GM19463 (cell line): ENCODE measurements around the gene POMT1.

Source experiments
- ATAC-seq: cut with Tn5 transposase; IDR thresholded peaks from one replicate; pipeline ENCODE4 v1.9.1; 2021; ENCODE audit warnings: mild to moderate bottlenecking, moderate library complexity; ENCODE audit not compliant: unreplicated experiment

Gene POMT1

GRCh38 chr9:131475956-131476776 lies 26.6 kb upstream of the POMT1 start:
- no peak for ATAC-seq

DNA sequence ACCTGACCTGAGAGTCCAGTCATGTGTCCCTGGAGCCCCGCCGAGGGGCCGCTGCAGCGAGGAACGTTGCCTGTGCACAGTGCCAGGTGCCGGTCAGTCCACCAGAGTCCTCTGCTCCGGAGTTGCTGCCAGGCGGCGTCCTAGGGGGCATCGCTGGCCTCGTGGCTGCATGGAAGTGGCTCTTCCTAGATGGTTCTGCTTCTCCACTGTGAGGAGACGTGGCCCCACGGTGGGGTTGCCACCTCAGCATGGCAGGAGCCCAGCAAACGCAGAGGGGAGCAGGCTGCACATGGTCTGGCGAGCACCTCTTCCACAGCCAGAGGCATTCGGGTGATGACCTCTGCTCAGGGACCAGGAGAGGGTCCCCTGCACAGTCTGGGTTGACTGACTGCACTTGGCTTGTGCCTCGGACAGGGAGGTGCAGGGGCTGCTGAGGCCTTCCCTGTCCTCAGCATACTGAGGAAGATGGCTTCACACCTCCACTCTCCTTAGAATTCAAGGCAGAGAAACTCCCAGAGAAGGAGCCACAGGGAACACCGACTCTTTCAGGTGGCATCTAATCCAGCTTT lies 25.9 kb upstream of the POMT1 start:
- no peak for ATAC-seq

GRCh38 chr9:131477367-131477766 lies 25.4 kb upstream of the POMT1 start:
- no peak for ATAC-seq

- no peak for ATAC-seq
Observed at GRCh38 chr9:131477816-131478419, 24.8 kb upstream of the POMT1 start.

DNA sequence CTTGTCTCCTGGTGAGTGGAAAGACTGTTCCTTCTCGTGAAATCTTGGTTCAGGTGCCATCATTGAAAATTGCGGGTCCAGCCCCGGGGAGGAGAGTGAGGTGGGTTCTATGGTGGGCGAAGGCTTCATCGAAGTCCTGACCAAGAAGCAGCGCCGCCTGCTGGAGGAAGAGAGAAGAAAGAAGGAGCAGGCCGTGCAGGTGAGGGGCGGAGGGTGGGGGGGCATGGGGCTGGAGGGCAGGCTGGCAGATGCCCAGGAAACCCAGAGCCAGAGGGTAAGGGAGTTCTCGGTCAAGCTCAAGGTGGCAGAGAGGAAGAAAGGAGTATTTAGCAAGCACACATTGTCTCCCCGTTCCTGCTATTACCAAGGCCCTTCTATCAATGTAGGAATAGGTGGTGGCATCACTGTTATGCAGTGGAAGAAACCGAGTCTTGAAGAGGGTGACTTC lies 24.3 kb upstream of the POMT1 start:
- ATAC-seq: no peak

GRCh38 chr9:131478911-131479310 lies 23.8 kb upstream of the POMT1 start:
- ATAC-seq: no peak

GRCh38 chr9:131480258-131480657 lies 22.5 kb upstream of the POMT1 start:
- no peak for ATAC-seq

- ATAC-seq: no peak
Observed at GRCh38 chr9:131481441-131482342, 21.0 kb upstream of the POMT1 start.

- no peak for ATAC-seq
Observed at GRCh38 chr9:131482343-131483006, 20.2 kb upstream of the POMT1 start.

- ATAC-seq: no peak
Observed at GRCh38 chr9:131483319-131484050, 19.2 kb upstream of the POMT1 start.

GRCh38 chr9:131484051-131484445 lies 18.7 kb upstream of the POMT1 start:
- ATAC-seq: no peak

- no peak for ATAC-seq
Observed at GRCh38 chr9:131484560-131485185, 18.0 kb upstream of the POMT1 start.

DNA sequence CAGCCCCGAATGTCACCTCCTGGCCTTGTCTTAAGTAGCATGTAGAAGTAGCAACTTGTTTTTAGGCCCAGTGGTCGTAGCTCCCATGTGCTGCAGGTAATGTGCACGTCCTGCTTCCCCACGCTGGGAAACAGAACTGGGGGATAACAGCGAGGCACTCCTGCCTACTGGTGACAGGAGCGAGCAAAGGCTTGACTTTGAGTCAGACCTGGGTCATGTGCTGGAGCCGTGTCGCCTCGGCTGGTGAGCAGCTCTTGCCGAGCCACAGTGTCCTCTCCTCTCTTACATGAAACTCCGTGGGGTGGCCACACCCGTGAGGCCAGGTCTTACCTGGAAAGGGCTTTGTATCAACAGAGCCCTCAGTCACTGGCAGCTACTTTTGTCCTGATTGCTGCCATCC lies 17.5 kb upstream of the POMT1 start:
- no peak for ATAC-seq

DNA sequence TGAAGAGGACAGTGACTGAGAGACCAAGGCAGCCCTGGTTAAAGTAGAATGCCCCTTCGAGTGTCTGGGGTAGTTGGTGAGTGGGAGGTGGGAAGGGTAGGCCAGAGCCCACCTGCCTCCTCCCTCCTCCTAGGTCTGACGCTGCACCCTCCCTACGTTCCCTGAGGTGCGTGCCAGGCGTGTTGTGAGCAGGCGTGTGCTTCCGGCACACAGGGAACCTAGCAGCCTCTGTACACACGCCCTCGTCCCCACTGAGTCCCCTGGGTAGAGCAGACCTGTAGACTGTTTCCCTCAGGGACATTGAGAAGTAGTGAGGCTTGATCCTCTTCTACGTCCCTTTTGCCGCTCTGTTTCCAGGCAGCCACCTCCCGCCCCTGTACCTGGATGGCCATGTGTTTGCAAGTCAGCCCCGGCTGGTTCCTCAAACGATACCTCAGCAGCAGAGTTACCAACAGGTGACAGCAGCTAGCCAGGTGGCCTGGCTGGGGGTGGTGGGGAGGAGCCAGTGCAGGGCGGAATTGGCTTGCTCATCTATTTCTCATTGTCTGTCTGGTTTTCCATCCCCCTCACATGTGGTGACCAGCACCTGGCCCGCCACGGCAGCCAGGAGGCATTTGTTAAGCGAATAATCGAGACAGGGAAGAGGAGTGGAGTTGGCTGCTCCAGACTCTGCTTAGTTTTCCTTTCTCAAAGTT lies 16.8 kb upstream of the POMT1 start:
- no peak for ATAC-seq

DNA sequence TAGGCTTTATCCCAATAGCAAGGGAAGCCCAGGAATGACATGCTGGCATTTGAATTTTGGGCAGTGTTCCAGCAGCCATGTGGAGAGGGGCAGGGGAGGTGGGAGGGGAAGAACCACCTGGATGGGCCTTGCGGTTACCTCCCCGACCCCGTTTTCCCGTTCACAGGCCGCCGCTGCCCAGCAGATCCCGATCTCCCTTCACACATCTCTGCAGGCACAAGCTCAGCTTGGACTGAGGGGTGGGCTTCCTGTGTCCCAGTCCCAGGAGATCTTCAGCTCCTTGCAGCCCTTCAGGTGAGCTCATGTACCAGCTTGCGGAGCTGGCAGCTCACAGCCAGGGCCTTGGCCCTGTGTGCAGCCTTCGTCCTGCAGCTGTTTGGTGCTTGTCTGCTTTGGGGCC lies 15.7 kb upstream of the POMT1 start:
- no peak for ATAC-seq

DNA sequence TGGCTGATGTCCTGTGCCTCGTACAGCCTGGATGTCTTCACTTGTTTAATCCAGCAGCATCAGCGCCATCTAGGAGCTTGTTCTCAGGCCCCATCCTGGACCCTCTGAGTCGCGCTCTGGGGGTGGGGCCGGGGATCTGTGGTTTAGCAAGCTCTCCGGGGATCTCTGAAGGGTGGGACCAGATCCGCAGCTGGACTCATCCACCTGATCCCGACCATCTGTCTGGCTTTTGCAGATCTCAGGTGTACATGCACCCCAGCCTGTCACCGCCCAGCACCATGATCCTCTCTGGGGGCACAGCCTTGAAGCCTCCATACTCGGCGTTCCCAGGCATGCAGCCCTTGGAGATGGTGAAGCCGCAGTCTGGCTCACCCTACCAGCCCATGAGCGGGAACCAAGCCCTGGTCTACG lies 15.1 kb upstream of the POMT1 start:
- ATAC-seq: no peak

- ATAC-seq: no peak
Observed at GRCh38 chr9:131490514-131490913, 12.2 kb upstream of the POMT1 start.

- ATAC-seq: no peak
Observed at GRCh38 chr9:131491001-131491710, 11.6 kb upstream of the POMT1 start.
